H1 (cell line): ENCODE measurements around the gene FADS6. TPM values are rescaled to one million over a fixed set of nuclear protein-coding genes. Genes with fewer than 3 reads are reported as not detected.

Source experiments
- CTCF ChIA-PET: fragments of 300-600 bp; sonication (Branson Sonifier 250); formaldehyde crosslinking; loops from one replicate; lab custom pipeline; 2021; ENCODE audit not compliant: partially characterized antibody; lab: Charles Lee
- POLR2A ChIA-PET: fragments of 300-600 bp; sonication (Branson Sonifier 250); formaldehyde crosslinking; loops from one replicate; lab custom pipeline; 2021; ENCODE audit warnings: inconsistent platforms; ENCODE audit not compliant: partially characterized antibody; lab: Charles Lee
- DNase-seq, 2 experiments: peaks; one replicate each; pipeline versions ENCODE4 v3.0.0 to v3.0.0-alpha.2; 2010 to 2022; ENCODE audit warnings: low spot score in 2 of 2, low read depth in 1 of 2, mixed read lengths in 1 of 2
- FAIRE-seq: peaks from 2 replicates; lab custom pipeline; 2011; peaks lifted over from hg19 to GRCh38; lab: Jason Lieb, UNC
- H2AFZ ChIP-seq: 2 replicates; pipeline ENCODE4 v1.8.1; 2012; ENCODE audit warnings: low read length, inconsistent platforms
- H2AK5ac ChIP-seq: 2 replicates; pipeline ENCODE4 v1.6.1; 2013; ENCODE audit warnings: low read depth, low read length
- H2BK120ac ChIP-seq: replicated peaks from 2 replicates; pipeline ENCODE3; 2013; ENCODE audit warnings: low read depth, low read length, inconsistent platforms
- H2BK12ac ChIP-seq: 2 replicates; pipeline ENCODE4 v1.6.1; 2013; ENCODE audit warnings: low read depth, low read length
- H2BK15ac ChIP-seq: 2 replicates; pipeline ENCODE4 v1.6.1; 2013; ENCODE audit warnings: low read length
- H2BK20ac ChIP-seq: 2 replicates; pipeline ENCODE4 v1.6.1; 2013; ENCODE audit warnings: low read length
- H2BK5ac ChIP-seq: 2 replicates; pipeline ENCODE4 v1.6.1; 2013; ENCODE audit warnings: low read depth, low read length
- H3K14ac ChIP-seq: 2 replicates; pipeline ENCODE4 v1.6.1; 2013; ENCODE audit warnings: inconsistent platforms; ENCODE audit not compliant: insufficient read length
- H3K18ac ChIP-seq: 2 replicates; pipeline ENCODE4 v1.6.1; 2013; ENCODE audit warnings: low read length; ENCODE audit errors: extremely low read depth
- H3K23ac ChIP-seq: 2 replicates; pipeline ENCODE4 v1.6.1; 2013; ENCODE audit warnings: inconsistent platforms; ENCODE audit not compliant: insufficient read length
- H3K23me2 ChIP-seq: 2 replicates; pipeline ENCODE4 v1.6.1; 2013; ENCODE audit warnings: low read depth, low read length
- H3K27ac ChIP-seq: 2 replicates; pipeline ENCODE4 v1.6.1; 2011; ENCODE audit warnings: low read depth, low read length, inconsistent platforms
- H3K27me3 ChIP-seq, 4 experiments: replicated peaks in 1 of 4; 1 replicate in 1 of 4; 2 replicates in 3 of 4; pipeline versions ENCODE4 v1.6.1 to v1.8.1; 2011 to 2013; ENCODE audit warnings: low read length in 3 of 4, mild to moderate bottlenecking in 3 of 4, inconsistent platforms in 2 of 4, mixed read lengths in 2 of 4, moderate library complexity in 1 of 4; ENCODE audit not compliant: control insufficient read depth in 3 of 4, insufficient read depth in 3 of 4; ENCODE audit errors: extremely low read depth in 1 of 4
- H3K36me3 ChIP-seq, 4 experiments: 2 replicates each; pipeline versions ENCODE4 v1.6.1 to v1.8.1; 2011 to 2013; ENCODE audit warnings: mild to moderate bottlenecking in 4 of 4, low read length in 3 of 4, moderate library complexity in 2 of 4, control low read depth in 1 of 4, inconsistent platforms in 1 of 4; ENCODE audit not compliant: insufficient read depth in 4 of 4, control insufficient read depth in 2 of 4
- H3K4ac ChIP-seq: replicated peaks from 2 replicates; pipeline ENCODE3; 2013; ENCODE audit warnings: low read length, low read depth, mixed read lengths, inconsistent platforms; ENCODE audit not compliant: insufficient read length
- H3K4me1 ChIP-seq, 4 experiments: replicated peaks in 1 of 4; 1 replicate in 1 of 4; 2 replicates in 3 of 4; pipeline versions ENCODE4 v1.6.1 to v1.8.1; 2011 to 2013; ENCODE audit warnings: low read length in 3 of 4, inconsistent platforms in 2 of 4, mixed read lengths in 1 of 4; ENCODE audit not compliant: insufficient read depth in 4 of 4, control insufficient read depth in 3 of 4
- H3K4me2 ChIP-seq, 2 experiments: 2 replicates each; pipeline versions ENCODE4 v1.6.1 to v1.8.1; 2011 to 2013; ENCODE audit warnings: low read depth in 2 of 2, low read length in 2 of 2, control low read depth in 1 of 2, inconsistent platforms in 1 of 2, mild to moderate bottlenecking in 1 of 2; ENCODE audit not compliant: insufficient read depth in 1 of 2
- H3K4me3 ChIP-seq, 4 experiments: fragments of 200-600, 300-600 bp in 1 of 4; sonication (generic), shearing (Covaris generic), sonication (Bioruptor Twin) in 1 of 4; 2 replicates each; pipeline versions ENCODE4 v1.5.1 to v1.8.1; 2011 to 2016; ENCODE audit warnings: low read length in 4 of 4, low read depth in 3 of 4, control low read depth in 2 of 4, inconsistent platforms in 2 of 4, mild to moderate bottlenecking in 2 of 4, mixed read lengths in 1 of 4, moderate library complexity in 1 of 4; ENCODE audit not compliant: insufficient read depth in 2 of 4; ENCODE audit errors: extremely low read depth in 1 of 4
- H3K56ac ChIP-seq: replicated peaks from 2 replicates; pipeline ENCODE3; 2013; ENCODE audit warnings: low read depth, mild to moderate bottlenecking, mixed read lengths, low read length, inconsistent platforms; ENCODE audit not compliant: insufficient read length
- H3K79me1 ChIP-seq: 2 replicates; pipeline ENCODE4 v1.6.1; 2013; ENCODE audit warnings: low read depth, low read length, control low read depth
- H3K79me2 ChIP-seq, 2 experiments: 2 replicates each; pipeline versions ENCODE4 v1.6.1 to v1.8.1; 2012 to 2013; ENCODE audit warnings: low read length in 2 of 2, mild to moderate bottlenecking in 2 of 2, inconsistent platforms in 1 of 2; ENCODE audit not compliant: insufficient read depth in 2 of 2, control insufficient read depth in 1 of 2
- H3K9ac ChIP-seq, 4 experiments: replicated peaks in 1 of 4; 1 replicate in 1 of 4; 2 replicates in 3 of 4; pipeline versions ENCODE4 v1.6.1 to v1.8.1; 2011 to 2013; ENCODE audit warnings: low read depth in 3 of 4, low read length in 3 of 4, control low read depth in 2 of 4, mild to moderate bottlenecking in 2 of 4, moderate library complexity in 2 of 4, inconsistent platforms in 1 of 4; ENCODE audit errors: extremely low read depth in 1 of 4
- H3K9me3 ChIP-seq, 2 experiments: 2 replicates each; pipeline versions ENCODE4 v1.6.1 to v1.8.1; 2012 to 2013; ENCODE audit warnings: mild to moderate bottlenecking in 2 of 2, moderate library complexity in 2 of 2, control low read depth in 1 of 2, inconsistent platforms in 1 of 2, low read depth in 1 of 2, low read length in 1 of 2, mixed read lengths in 1 of 2; ENCODE audit not compliant: insufficient read depth in 2 of 2
- H4K20me1 ChIP-seq, 2 experiments: replicated peaks in 1 of 2; 2 replicates each; pipeline versions ENCODE3 to v1.8.1; 2011 to 2013; ENCODE audit warnings: inconsistent platforms in 2 of 2, low read length in 2 of 2, mild to moderate bottlenecking in 1 of 2; ENCODE audit not compliant: insufficient read depth in 2 of 2, control insufficient read depth in 1 of 2
- H4K5ac ChIP-seq: 2 replicates; pipeline ENCODE4 v1.6.1; 2013; ENCODE audit warnings: low read length, low read depth, mixed read lengths, inconsistent platforms; ENCODE audit not compliant: insufficient read length
- H4K8ac ChIP-seq: 2 replicates; pipeline ENCODE4 v1.8.0; 2013; ENCODE audit warnings: mild to moderate bottlenecking, moderate library complexity, low read length, inconsistent platforms; ENCODE audit not compliant: insufficient read depth; ENCODE audit errors: extremely low read depth
- H4K91ac ChIP-seq: replicated peaks from 2 replicates; pipeline ENCODE3; 2013; ENCODE audit warnings: low read length, mixed read lengths, inconsistent platforms; ENCODE audit not compliant: insufficient read length
- ATF2 ChIP-seq: IDR thresholded peaks from 2 replicates; pipeline ENCODE4 v1.6.1; 2012; ENCODE audit warnings: low read length, inconsistent platforms
- CHD2 ChIP-seq: IDR thresholded peaks from 2 replicates; pipeline ENCODE4 v1.6.1; 2012; ENCODE audit warnings: low read length, improper control_type of control experiment
- CTBP2 ChIP-seq: IDR thresholded peaks from 2 replicates; pipeline ENCODE4 v1.7.0; 2011; ENCODE audit warnings: borderline replicate concordance, mild to moderate bottlenecking, moderate library complexity, mixed read lengths, low read length; ENCODE audit not compliant: insufficient read depth, insufficient read length
- E2F6 ChIP-seq: IDR thresholded peaks from 2 replicates; pipeline ENCODE4 v1.6.1; 2012; ENCODE audit warnings: inconsistent platforms
- GABPA ChIP-seq: IDR thresholded peaks from 2 replicates; pipeline ENCODE4 v1.6.1; 2011; ENCODE audit warnings: mild to moderate bottlenecking, low read length, moderate library complexity, borderline replicate concordance; ENCODE audit not compliant: insufficient read depth
- HDAC2 ChIP-seq, 2 experiments: fragments of 300-600 bp in 1 of 2; sonication (generic) in 1 of 2; IDR thresholded peaks; 2 replicates each; pipeline ENCODE4 v1.6.1; 2011 to 2012; ENCODE audit warnings: low read depth in 2 of 2, low read length in 2 of 2, mild to moderate bottlenecking in 2 of 2, moderate library complexity in 2 of 2, borderline replicate concordance in 1 of 2, inconsistent platforms in 1 of 2
- PHF8 ChIP-seq: fragments of 200-600 bp; sonication (generic); conservative IDR thresholded peaks from 2 replicates; pipeline ENCODE4 v1.7.1; 2012; ENCODE audit warnings: low read depth, mild to moderate bottlenecking, inconsistent platforms, low read length, moderate library complexity
- RBBP5 ChIP-seq: IDR thresholded peaks from 2 replicates; pipeline ENCODE4 v1.7.1; 2012; ENCODE audit warnings: low read depth, mild to moderate bottlenecking, inconsistent platforms, low read length, moderate library complexity, borderline replicate concordance
- WGBS, 2 experiments: shearing (Covaris generic) in 1 of 2; methylation state at CpG; one replicate each; pipeline versions ENCODE4 v1.1.6 to v1.1.7; 2013 to 2015; ENCODE audit warnings: low lambda C conversion rate in 2 of 2, mixed read lengths in 2 of 2, inconsistent platforms in 1 of 2, low coverage in 1 of 2, missing lambda C conversion rate in 1 of 2; ENCODE audit not compliant: insufficient replicate concordance in 2 of 2, insufficient coverage in 1 of 2, insufficient read length in 1 of 2; ENCODE audit errors: extremely low coverage in 1 of 2, missing lambda C conversion rate in 1 of 2; 5-methylcytosine and 5-hydroxymethylcytosine counted together
- polyA plus RNA-seq, 7 experiments: library from polyadenylated mRNA; depleted of rRNA in 3 of 7; stranded (reverse) in 5 of 7; unstranded in 2 of 7; fragments of >200 nt in 5 of 7; fragments of 200-250 nt in 2 of 7; gene quantifications; 1 replicate in 5 of 7; 2 replicates in 1 of 7; 4 replicates in 1 of 7; pipeline versions ENCODE4 v1.2.1 to v1.2.3, GENCODE V29; 2011 to 2013; ENCODE audit warnings: missing spikeins in 2 of 7, mixed read lengths in 2 of 7
- total RNA-seq: library from RNA; stranded (reverse); fragmentation: NEBNext Ultra II Directional; extraction: Animal tissue kit (Norgen Biotek cat#: 25700); gene quantifications from 2 replicates; pipeline ENCODE4 v1.2.1, GENCODE V29; 2021

Gene FADS6
- total and polyA plus RNA-seq, 2 of the 8 experiments (the other 6 are each of a cell fraction or from before 2014, with no cell fraction given): 0.56 to 2.5 TPM

- H4K91ac ChIP-seq: no peak overlapping the region
- H3K79me1 ChIP-seq: no peaks in the 10 kb centered on the region
- no peak overlapping the region for H2BK15ac ChIP-seq
- H3K18ac ChIP-seq: no peak overlapping the region
- POLR2A ChIA-PET: interaction anchor here (1.1 to 3.5 kb wide), 8 partner anchors 10 to 126 kb away, joined by 3 to 17 read pairs (median 4); partner anchors contain the start of gene FDXR
- no peak overlapping the region for H2AFZ ChIP-seq
- H3K23ac ChIP-seq: no peak overlapping the region
- FAIRE-seq: no peak
- H3K23me2 ChIP-seq: no peaks in the 10 kb centered on the region; the same call in 1 of the 2 replicates
- peaks cover 36 to 42% (median 39%) of the 10 kb centered on the region in 4 experiments for H3K27me3 ChIP-seq
- H3K9ac ChIP-seq: no peak overlapping the region
- no peak overlapping the region for H4K5ac ChIP-seq
- H3K14ac ChIP-seq: no peak overlapping the region
- H4K20me1 ChIP-seq: peaks cover 2 to 9% of the 10 kb centered on the region in 2 experiments
- H2AK5ac ChIP-seq: no peak overlapping the region
- no peak overlapping the region for H3K4me3 ChIP-seq
- H2BK20ac ChIP-seq: no peak overlapping the region
- 86% methylated on average over 6 of the region's 6 CpGs; no CpG with 5 or more reads in 1 of the 2 experiments for WGBS, 2 experiments
- H3K36me3 ChIP-seq: peaks cover 0 to 17% (median under 1%) of the 10 kb centered on the region in 4 experiments; a peak in 2 of 8 replicates
- no peaks in the 10 kb centered on the region for H3K79me2 ChIP-seq
- DNase-seq: no peak
- CTCF ChIA-PET: interaction anchor here (0.6 to 99.6 kb wide), 33 partner anchors 19 to 501 kb away, joined by 3 to 2981 read pairs (median 4); partner anchors contain the start of genes BTBD17, FDXR, GRIN2C and MRPL58
- H2BK5ac ChIP-seq: no peak overlapping the region
- H3K9me3 ChIP-seq: no peaks in the 10 kb centered on the region
- H2BK12ac ChIP-seq: no peak overlapping the region
- H4K8ac ChIP-seq: no peak overlapping the region
- peaks cover 0 to 8% (median 5%) of the 10 kb centered on the region in 4 experiments; a peak in 4 of 7 replicates for H3K4me1 ChIP-seq
- H3K56ac ChIP-seq: no peak overlapping the region
- H3K27ac ChIP-seq: no peak overlapping the region
- no peak overlapping the region for H3K4ac ChIP-seq
- no peak overlapping the region for H2BK120ac ChIP-seq
- no peak overlapping the region for H3K4me2 ChIP-seq
- TF ChIP-seq HDAC2 (IDR thresholded peaks at IDR 0.05; ENCODE audit: borderline replicate concordance in 1 of 2, low read depth in 2 of 2, low read length in 2 of 2) (no peak), ATF2 (no peak), CHD2 (no peak), GABPA (no peak), CTBP2 (no peak), E2F6 (no peak), RBBP5 (no peak), PHF8 (no peak)
Measured at GRCh38 chr17:74862919-74863318, 30.5 kb downstream of the FADS6 start.
